HCT116 (cell line): ENCODE data around the gene CCM2L.

Source experiments
- CTCF ChIP-seq, 3 experiments: fragments of 200-600 bp in 1 of 3; sonication (generic) in 1 of 3; IDR thresholded peaks in 2 of 3; conservative IDR thresholded peaks in 1 of 3; 2 replicates each; pipeline ENCODE4 v1.5.1; 2012 to 2017; ENCODE audit warnings: low read depth in 2 of 3, low read length in 2 of 3, antibody characterized with exemption in 1 of 3, borderline replicate concordance in 1 of 3, control low read depth in 1 of 3, mild to moderate bottlenecking in 1 of 3, mixed read lengths in 1 of 3, mixed run types in 1 of 3, moderate library complexity in 1 of 3; ENCODE audit not compliant: insufficient read depth in 1 of 3
- ELF1 ChIP-seq: IDR thresholded peaks from 2 replicates; pipeline ENCODE4 v1.6.1; 2012; ENCODE audit warnings: low read depth, borderline replicate concordance
- EZH2 ChIP-seq: fragments of 200-600 bp; sonication (generic); IDR thresholded peaks from 2 replicates; pipeline ENCODE4 v1.6.1; 2017; ENCODE audit warnings: antibody characterized with exemption, mixed run types
- FOSL1 ChIP-seq: IDR thresholded peaks from 2 replicates; pipeline ENCODE4 v1.6.1; 2012; ENCODE audit warnings: low read depth
- POLR2A ChIP-seq: IDR thresholded peaks from 2 replicates; pipeline ENCODE4 v1.7.0; 2011; ENCODE audit warnings: borderline replicate concordance; ENCODE audit not compliant: insufficient read depth, insufficient read length; ENCODE audit errors: extremely low read depth
- POLR2AphosphoS5 ChIP-seq: IDR thresholded peaks from 2 replicates; pipeline ENCODE4 v1.6.1; 2011; ENCODE audit warnings: mild to moderate bottlenecking, low read depth, low read length, moderate library complexity
- RAD21 ChIP-seq: IDR thresholded peaks from 2 replicates; pipeline ENCODE4 v1.6.1; 2012; ENCODE audit warnings: low read depth, mild to moderate bottlenecking
- ZFX ChIP-seq: fragments of 450-650 bp; IDR thresholded peaks from 2 replicates; pipeline ENCODE4 v1.6.1; 2017
- ZNF274 ChIP-seq: fragments of 200-500 bp; sonication (Bioruptor generic); IDR thresholded peaks from 2 replicates; pipeline ENCODE4 v1.6.1; 2014; ENCODE audit warnings: mild to moderate bottlenecking, low read depth, low read length, inconsistent platforms
- TF ChIP-seq, protein P1 (sequence below): IDR thresholded peaks from 2 replicates; pipeline ENCODE4 v1.6.1; 2012; ENCODE audit warnings: low read depth

DNA sequence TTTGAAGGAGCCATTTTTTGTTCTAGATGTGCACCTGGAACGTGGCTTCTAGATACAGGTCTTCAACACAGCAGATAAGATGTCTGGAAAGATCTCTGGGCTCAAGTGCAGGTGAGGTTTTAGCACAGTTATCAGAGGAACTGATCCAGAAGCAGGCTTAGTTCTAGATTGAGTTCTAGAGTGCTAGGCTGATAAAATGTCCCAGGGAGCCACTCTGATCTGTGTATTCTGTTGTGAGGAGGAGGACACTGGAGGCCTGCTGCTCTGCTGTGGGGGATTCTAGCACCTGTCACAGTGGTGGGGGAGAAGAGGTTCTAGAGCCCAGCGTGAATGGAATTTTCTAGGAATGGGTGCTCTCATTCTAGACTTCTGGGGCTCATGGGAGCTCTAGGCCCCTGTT is 12.0 kb upstream of the CCM2L start:
- TF ChIP-seq ELF1 (no peak), EZH2 (no peak), ZFX (no peak), POLR2AphosphoS5 (no peak), CTCF (IDR thresholded peaks at IDR 0.05 in 2 of 3, conservative IDR thresholded peaks at IDR 0.05 in 1 of 3; ENCODE audit: borderline replicate concordance in 1 of 3, insufficient read depth in 1 of 3, low read depth in 2 of 3, low read length in 2 of 3) (no peak), ZNF274 (no peak), POLR2A (no peak), FOSL1 (no peak), RAD21 (no peak)
- TF ChIP-seq, protein P1, sequence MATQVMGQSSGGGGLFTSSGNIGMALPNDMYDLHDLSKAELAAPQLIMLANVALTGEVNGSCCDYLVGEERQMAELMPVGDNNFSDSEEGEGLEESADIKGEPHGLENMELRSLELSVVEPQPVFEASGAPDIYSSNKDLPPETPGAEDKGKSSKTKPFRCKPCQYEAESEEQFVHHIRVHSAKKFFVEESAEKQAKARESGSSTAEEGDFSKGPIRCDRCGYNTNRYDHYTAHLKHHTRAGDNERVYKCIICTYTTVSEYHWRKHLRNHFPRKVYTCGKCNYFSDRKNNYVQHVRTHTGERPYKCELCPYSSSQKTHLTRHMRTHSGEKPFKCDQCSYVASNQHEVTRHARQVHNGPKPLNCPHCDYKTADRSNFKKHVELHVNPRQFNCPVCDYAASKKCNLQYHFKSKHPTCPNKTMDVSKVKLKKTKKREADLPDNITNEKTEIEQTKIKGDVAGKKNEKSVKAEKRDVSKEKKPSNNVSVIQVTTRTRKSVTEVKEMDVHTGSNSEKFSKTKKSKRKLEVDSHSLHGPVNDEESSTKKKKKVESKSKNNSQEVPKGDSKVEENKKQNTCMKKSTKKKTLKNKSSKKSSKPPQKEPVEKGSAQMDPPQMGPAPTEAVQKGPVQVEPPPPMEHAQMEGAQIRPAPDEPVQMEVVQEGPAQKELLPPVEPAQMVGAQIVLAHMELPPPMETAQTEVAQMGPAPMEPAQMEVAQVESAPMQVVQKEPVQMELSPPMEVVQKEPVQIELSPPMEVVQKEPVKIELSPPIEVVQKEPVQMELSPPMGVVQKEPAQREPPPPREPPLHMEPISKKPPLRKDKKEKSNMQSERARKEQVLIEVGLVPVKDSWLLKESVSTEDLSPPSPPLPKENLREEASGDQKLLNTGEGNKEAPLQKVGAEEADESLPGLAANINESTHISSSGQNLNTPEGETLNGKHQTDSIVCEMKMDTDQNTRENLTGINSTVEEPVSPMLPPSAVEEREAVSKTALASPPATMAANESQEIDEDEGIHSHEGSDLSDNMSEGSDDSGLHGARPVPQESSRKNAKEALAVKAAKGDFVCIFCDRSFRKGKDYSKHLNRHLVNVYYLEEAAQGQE = no peak
